HepG2 (cell line): ENCODE data around the gene PISD. TPM values are rescaled to one million over a fixed set of nuclear protein-coding genes. Genes with fewer than 3 reads are reported as not detected.

Source experiments
- ATAD3A ChIP-seq: sonication (generic); formaldehyde crosslinking; IDR thresholded peaks from 2 replicates; pipeline ENCODE4 v1.4.0; 2020; ENCODE audit warnings: missing genetic modification reagents
- DPF2 ChIP-seq: sonication (generic); formaldehyde crosslinking; IDR thresholded peaks from 2 replicates; pipeline ENCODE4 v1.4.0; 2020; ENCODE audit warnings: mild to moderate bottlenecking, low read depth, missing genetic modification reagents, borderline replicate concordance
- FOXK1 ChIP-seq: sonication (generic); formaldehyde crosslinking; IDR thresholded peaks from 2 replicates; pipeline ENCODE4 v1.4.0; 2020; ENCODE audit warnings: low read depth, missing genetic modification reagents, borderline replicate concordance
- GATAD2A ChIP-seq: IDR thresholded peaks from 2 replicates; pipeline ENCODE4 v1.6.1; 2016
- GRHL1 ChIP-seq: sonication (generic); formaldehyde crosslinking; conservative IDR thresholded peaks from 2 replicates; pipeline ENCODE4 v1.8.0; 2022; ENCODE audit warnings: missing genetic modification reagents
- HMG20A ChIP-seq: IDR thresholded peaks from 2 replicates; pipeline ENCODE4 v1.6.1; 2016; ENCODE audit warnings: borderline replicate concordance
- KDM1A ChIP-seq: IDR thresholded peaks from 2 replicates; pipeline ENCODE4 v1.6.1; 2016; ENCODE audit warnings: missing compliant biosample characterization
- KLF16 ChIP-seq, 2 experiments: sonication (generic) in 1 of 2; formaldehyde crosslinking in 1 of 2; IDR thresholded peaks; 2 replicates each; pipeline versions ENCODE4 v1.6.1 to v1.8.0; 2016 to 2023; ENCODE audit warnings: missing genetic modification reagents in 2 of 2, missing compliant biosample characterization in 1 of 2
- MED1 ChIP-seq: sonication (generic); formaldehyde crosslinking; IDR thresholded peaks from 2 replicates; pipeline ENCODE4 v1.4.0; 2020; ENCODE audit warnings: missing genetic modification reagents
- NCOR1 ChIP-seq: fragments of 200-600 bp; sonication (generic); IDR thresholded peaks from 2 replicates; pipeline ENCODE4 v1.7.0; 2017; ENCODE audit warnings: antibody characterized with exemption, low read length, borderline replicate concordance
- NFIC ChIP-seq: IDR thresholded peaks from 2 replicates; pipeline ENCODE4 v1.6.1; 2012; ENCODE audit warnings: mild to moderate bottlenecking, low read length, inconsistent platforms
- NFRKB ChIP-seq: fragments of 450-650 bp; IDR thresholded peaks from 2 replicates; pipeline ENCODE4 v1.6.1; 2017
- PPARG ChIP-seq: conservative IDR thresholded peaks from 2 replicates; pipeline ENCODE4 v1.6.1; 2016; ENCODE audit warnings: missing biosample characterization, missing genetic modification reagents
- SIX4 ChIP-seq: sonication (generic); formaldehyde crosslinking; IDR thresholded peaks from 2 replicates; pipeline ENCODE4 v1.4.0; 2020; ENCODE audit warnings: missing genetic modification reagents
- SP4 ChIP-seq: sonication (generic); formaldehyde crosslinking; IDR thresholded peaks from 2 replicates; pipeline ENCODE4 v1.8.1; 2023; ENCODE audit warnings: mild to moderate bottlenecking, missing genetic modification reagents
- ZFP90 ChIP-seq: sonication (generic); formaldehyde crosslinking; IDR thresholded peaks from 2 replicates; pipeline ENCODE4 v1.8.0; 2022; ENCODE audit warnings: missing genetic modification reagents, mild to moderate bottlenecking, inconsistent platforms, borderline replicate concordance
- ZNF138 ChIP-seq: sonication (generic); formaldehyde crosslinking; IDR thresholded peaks from 2 replicates; pipeline ENCODE4 v1.5.0; 2020; ENCODE audit warnings: mild to moderate bottlenecking, low read depth, missing genetic modification reagents
- ZNF143 ChIP-seq: sonication (generic); formaldehyde crosslinking; IDR thresholded peaks from 2 replicates; pipeline ENCODE4 v1.4.0; 2020; ENCODE audit warnings: missing genetic modification reagents
- ZNF205 ChIP-seq: IDR thresholded peaks from 2 replicates; pipeline ENCODE4 v1.6.1; 2018; ENCODE audit warnings: missing biosample characterization, missing genetic modification reagents
- ZNF263 ChIP-seq: sonication (generic); formaldehyde crosslinking; IDR thresholded peaks from 2 replicates; pipeline ENCODE4 v1.4.0; 2020; ENCODE audit warnings: missing genetic modification reagents
- ZNF264 ChIP-seq: sonication (generic); formaldehyde crosslinking; IDR thresholded peaks from 2 replicates; pipeline ENCODE4 v1.4.0; 2020; ENCODE audit warnings: missing genetic modification reagents
- ZNF296 ChIP-seq: sonication (generic); formaldehyde crosslinking; conservative IDR thresholded peaks from 2 replicates; pipeline ENCODE4 v1.5.0; 2020; ENCODE audit warnings: mild to moderate bottlenecking, missing genetic modification reagents
- ZNF317 ChIP-seq: sonication (generic); formaldehyde crosslinking; IDR thresholded peaks from 2 replicates; pipeline ENCODE4 v1.5.0; 2020; ENCODE audit warnings: mild to moderate bottlenecking, missing genetic modification reagents
- ZNF547 ChIP-seq: sonication (generic); formaldehyde crosslinking; IDR thresholded peaks from 2 replicates; pipeline ENCODE4 v1.5.1; 2020; ENCODE audit warnings: mild to moderate bottlenecking, missing genetic modification reagents
- ZNF674 ChIP-seq: sonication (generic); formaldehyde crosslinking; IDR thresholded peaks from 2 replicates; pipeline ENCODE4 v1.5.0; 2020; ENCODE audit warnings: low read depth, mild to moderate bottlenecking, missing genetic modification reagents
- ZNF704 ChIP-seq: sonication (generic); formaldehyde crosslinking; IDR thresholded peaks from 2 replicates; pipeline ENCODE4 v1.8.1; 2023; ENCODE audit warnings: mild to moderate bottlenecking, inconsistent platforms, moderate library complexity, missing genetic modification reagents, borderline replicate concordance
- ZNF740 ChIP-seq: sonication (generic); formaldehyde crosslinking; IDR thresholded peaks from 2 replicates; pipeline ENCODE4 v1.4.0; 2020; ENCODE audit warnings: missing genetic modification reagents
- ZSCAN12 ChIP-seq: sonication (generic); formaldehyde crosslinking; IDR thresholded peaks from 2 replicates; pipeline ENCODE4 v1.9.0; 2021; ENCODE audit warnings: mild to moderate bottlenecking, missing genetic modification reagents
- polyA plus RNA-seq, 8 experiments: library from polyadenylated mRNA; depleted of rRNA in 3 of 8; stranded (reverse) in 7 of 8; unstranded in 1 of 8; fragments of >200 nt; fragmentation: Illumina TruSeq in 4 of 8; extraction: Trizol in 4 of 8; gene quantifications; 2 replicates each; pipeline versions ENCODE4 v1.2.1 to v1.2.3, GENCODE V29; 2011 to 2016; ENCODE audit warnings: low read depth in 4 of 8, missing spikeins in 1 of 8, mixed read lengths in 1 of 8; ENCODE audit not compliant: insufficient read depth in 1 of 8
- total RNA-seq, 5 experiments: library from RNA; depleted of rRNA; stranded (reverse); fragments of >200 nt; fragmentation: Illumina TruSeq; extraction: Trizol; gene quantifications; 2 replicates each; pipeline ENCODE4 v1.2.3, GENCODE V29; 2016; ENCODE audit warnings: low read depth in 1 of 5
- TF ChIP-seq, protein P1 (sequence below): fragments of 450-650 bp; IDR thresholded peaks from 2 replicates; pipeline ENCODE4 v1.6.1; 2017
- TF ChIP-seq, protein P2 (sequence below): IDR thresholded peaks from 2 replicates; pipeline ENCODE4 v1.6.1; 2016; ENCODE audit warnings: missing genetic modification reagents, missing compliant biosample characterization

PISD gene
- total and polyA plus RNA-seq, 2 of the 13 experiments (the other 11 are each of a cell fraction or from before 2014, with no cell fraction given) = 30.1 to 47.7 TPM

DNA sequence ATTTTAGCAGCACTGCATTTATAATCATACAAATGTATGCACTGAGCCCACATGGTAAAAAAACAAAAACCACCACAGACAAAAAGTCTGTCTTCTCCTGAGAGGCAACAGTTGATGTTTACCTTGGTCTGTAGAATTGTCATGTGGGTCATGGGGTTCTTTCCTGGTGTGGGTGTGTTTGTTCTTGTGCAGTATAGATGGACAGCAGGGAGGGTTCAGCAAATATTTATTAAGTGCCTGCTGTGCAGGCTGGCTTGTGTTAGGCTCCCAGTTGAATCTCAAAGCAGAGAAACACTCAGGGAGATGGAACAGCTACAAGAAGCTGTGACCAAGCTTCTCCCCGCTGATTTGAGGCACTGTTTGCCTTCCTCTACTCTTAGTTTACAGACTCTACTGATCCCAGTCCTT, 82.2 kb downstream of the PISD start (continued):
- TF ChIP-seq SIX4 (CRISPR knock-in tag) (peak; percentile 65; the same call in 1 of the 2 replicates), ZSCAN12 (CRISPR knock-in tag) (no peak), ZNF296 (CRISPR knock-in tag) (no peak), ZNF317 (CRISPR knock-in tag) (0 out of 2 replicates have a peak, but pooled peaks have one; percentile 51), ZNF547 (CRISPR knock-in tag) (no peak), ZNF205 (CRISPR knock-in tag) (peak; percentile 80), ZNF263 (CRISPR knock-in tag) (peak; percentile 16; the same call in 1 of the 2 replicates), ZFP90 (CRISPR knock-in tag) (0 out of 2 replicates have a peak, but pooled peaks have one; percentile 36), PPARG (CRISPR knock-in tag) (peak; percentile 93), GRHL1 (CRISPR knock-in tag) (no peak), ZNF740 (CRISPR knock-in tag) (no peak), NFRKB (no peak), DPF2 (CRISPR knock-in tag) (peak; percentile 82), NCOR1 (peak; percentile 40; the same call in 1 of the 2 replicates), KLF16 (CRISPR knock-in tag; IDR thresholded peaks at IDR 0.05) (peak in 1 of 2 experiments; percentile 75; a peak in 1 of 4 replicates), HMG20A (peak; percentile 88), ZNF264 (CRISPR knock-in tag) (peak; percentile 58; the same call in 1 of the 2 replicates), MED1 (CRISPR knock-in tag) (peak; percentile 87), ZNF674 (CRISPR knock-in tag) (no peak), KDM1A (CRISPR knock-in tag) (0 out of 2 replicates have a peak, but pooled peaks have one; percentile 32), ZNF138 (no peak), GATAD2A (CRISPR knock-in tag) (peak; percentile 95), SP4 (no peak), ATAD3A (CRISPR knock-in tag) (no peak), FOXK1 (peak; percentile 90), NFIC (peak; percentile 84), ZNF143 (no peak), ZNF704 (CRISPR knock-in tag) (no peak)
- TF ChIP-seq, protein P1, sequence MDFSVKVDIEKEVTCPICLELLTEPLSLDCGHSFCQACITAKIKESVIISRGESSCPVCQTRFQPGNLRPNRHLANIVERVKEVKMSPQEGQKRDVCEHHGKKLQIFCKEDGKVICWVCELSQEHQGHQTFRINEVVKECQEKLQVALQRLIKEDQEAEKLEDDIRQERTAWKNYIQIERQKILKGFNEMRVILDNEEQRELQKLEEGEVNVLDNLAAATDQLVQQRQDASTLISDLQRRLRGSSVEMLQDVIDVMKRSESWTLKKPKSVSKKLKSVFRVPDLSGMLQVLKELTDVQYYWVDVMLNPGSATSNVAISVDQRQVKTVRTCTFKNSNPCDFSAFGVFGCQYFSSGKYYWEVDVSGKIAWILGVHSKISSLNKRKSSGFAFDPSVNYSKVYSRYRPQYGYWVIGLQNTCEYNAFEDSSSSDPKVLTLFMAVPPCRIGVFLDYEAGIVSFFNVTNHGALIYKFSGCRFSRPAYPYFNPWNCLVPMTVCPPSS = no peak
- TF ChIP-seq, protein P2, sequence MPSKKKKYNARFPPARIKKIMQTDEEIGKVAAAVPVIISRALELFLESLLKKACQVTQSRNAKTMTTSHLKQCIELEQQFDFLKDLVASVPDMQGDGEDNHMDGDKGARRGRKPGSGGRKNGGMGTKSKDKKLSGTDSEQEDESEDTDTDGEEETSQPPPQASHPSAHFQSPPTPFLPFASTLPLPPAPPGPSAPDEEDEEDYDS (CRISPR knock-in tag) = peak; percentile 75; the same call in 1 of the 2 replicates
